Progenitor cell of endocrine pancreas (in vitro differentiated cells): ENCODE results near the gene KAT6B. TPM values are rescaled to one million over a fixed set of nuclear protein-coding genes. Genes with fewer than 3 reads are reported as not detected.

ENCODE experiments used
- DNase-seq: peaks from one replicate; pipeline ENCODE4 v3.0.0; 2021; ENCODE audit warnings: low spot score; ENCODE audit not compliant: unreplicated experiment
- H3K27ac Mint-ChIP-seq: 2 replicates; pipeline ENCODE4 v1.8.0; 2021; ENCODE audit warnings: mild to moderate bottlenecking, moderate library complexity, mixed read lengths
- H3K27me3 Mint-ChIP-seq: 2 replicates; pipeline ENCODE4 v1.8.0; 2021; ENCODE audit warnings: mixed read lengths
- H3K36me3 Mint-ChIP-seq: 2 replicates; pipeline ENCODE4 v1.8.0; 2022; ENCODE audit warnings: mixed read lengths; ENCODE audit not compliant: insufficient read depth
- H3K4me1 Mint-ChIP-seq: 2 replicates; pipeline ENCODE4 v1.8.0; 2021; ENCODE audit warnings: low read depth, mixed read lengths
- H3K4me3 Mint-ChIP-seq: 2 replicates; pipeline ENCODE4 v1.8.0; 2021; ENCODE audit warnings: low read depth, mild to moderate bottlenecking, moderate library complexity, mixed read lengths
- H3K9me3 Mint-ChIP-seq: 2 replicates; pipeline ENCODE4 v1.8.0; 2021; ENCODE audit warnings: low read depth, mixed read lengths
- total RNA-seq: library from RNA; stranded (reverse); gene quantifications from 2 replicates; pipeline ENCODE4 v1.2.1, GENCODE V29; 2021
- TF ChIP-seq, protein P1 (sequence below): fragments of 200-600 bp; sonication (generic); IDR thresholded peaks from one replicate; pipeline ENCODE4 v1.5.0; 2021; ENCODE audit warnings: antibody characterized with exemption, mild to moderate bottlenecking; ENCODE audit not compliant: unreplicated experiment

Gene KAT6B
- total RNA-seq, 1 donor from 2014 or later, result 75.4 TPM

DNA sequence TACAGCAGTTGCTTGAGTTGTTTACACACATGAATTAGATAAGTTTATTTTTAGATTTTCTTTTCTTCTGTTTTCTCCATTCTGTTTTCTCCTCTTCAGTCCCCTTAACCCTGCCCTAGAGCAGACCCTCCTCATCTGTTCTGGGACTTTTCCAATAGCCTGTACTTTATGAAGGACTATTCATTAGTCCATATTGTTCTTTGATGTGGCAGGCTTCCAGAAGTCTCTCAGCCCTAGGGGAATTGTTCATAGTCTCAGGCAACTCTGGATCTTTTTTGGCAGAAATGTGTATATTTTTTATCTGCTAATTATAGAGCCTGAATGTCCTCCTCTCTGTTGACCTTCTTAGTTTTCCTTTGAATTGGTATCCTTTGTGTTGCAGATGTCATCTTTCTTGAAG lies 25.4 kb downstream of the KAT6B start:
- Mint-ChIP-seq H3K4me1 (peaks cover 17% of the 10 kb centered on the region), H3K36me3 (peaks cover 13% of the 10 kb centered on the region), H3K4me3 (no peak overlapping the region), H3K9me3 (peaks cover 2% of the 10 kb centered on the region), H3K27me3 (no peaks in the 10 kb centered on the region), H3K27ac (peak overlapping the region; percentile 47)
- TF ChIP-seq, protein P1, sequence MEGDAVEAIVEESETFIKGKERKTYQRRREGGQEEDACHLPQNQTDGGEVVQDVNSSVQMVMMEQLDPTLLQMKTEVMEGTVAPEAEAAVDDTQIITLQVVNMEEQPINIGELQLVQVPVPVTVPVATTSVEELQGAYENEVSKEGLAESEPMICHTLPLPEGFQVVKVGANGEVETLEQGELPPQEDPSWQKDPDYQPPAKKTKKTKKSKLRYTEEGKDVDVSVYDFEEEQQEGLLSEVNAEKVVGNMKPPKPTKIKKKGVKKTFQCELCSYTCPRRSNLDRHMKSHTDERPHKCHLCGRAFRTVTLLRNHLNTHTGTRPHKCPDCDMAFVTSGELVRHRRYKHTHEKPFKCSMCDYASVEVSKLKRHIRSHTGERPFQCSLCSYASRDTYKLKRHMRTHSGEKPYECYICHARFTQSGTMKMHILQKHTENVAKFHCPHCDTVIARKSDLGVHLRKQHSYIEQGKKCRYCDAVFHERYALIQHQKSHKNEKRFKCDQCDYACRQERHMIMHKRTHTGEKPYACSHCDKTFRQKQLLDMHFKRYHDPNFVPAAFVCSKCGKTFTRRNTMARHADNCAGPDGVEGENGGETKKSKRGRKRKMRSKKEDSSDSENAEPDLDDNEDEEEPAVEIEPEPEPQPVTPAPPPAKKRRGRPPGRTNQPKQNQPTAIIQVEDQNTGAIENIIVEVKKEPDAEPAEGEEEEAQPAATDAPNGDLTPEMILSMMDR, result no peak
- DNase-seq, result no peak

GRCh38 chr10:74852381-74852780 lies 26.0 kb downstream of the KAT6B start:
- Mint-ChIP-seq H3K36me3 (peaks cover 18% of the 10 kb centered on the region), H3K4me1 (peaks cover 17% of the 10 kb centered on the region), H3K27me3 (no peaks in the 10 kb centered on the region), H3K9me3 (peaks cover 7% of the 10 kb centered on the region), H3K27ac (no peak overlapping the region), H3K4me3 (no peak overlapping the region)
- TF ChIP-seq, protein P1, result no peak
- DNase-seq, result no peak

- no peak overlapping the region for H3K4me3 Mint-ChIP-seq
- H3K27ac Mint-ChIP-seq, result no peak overlapping the region
- H3K36me3 Mint-ChIP-seq, result peaks cover 20% of the 10 kb centered on the region
- no peaks in the 10 kb centered on the region for H3K27me3 Mint-ChIP-seq
- TF ChIP-seq, protein P1, result no peak
- peaks cover 7% of the 10 kb centered on the region for H3K9me3 Mint-ChIP-seq
- H3K4me1 Mint-ChIP-seq, result peaks cover 17% of the 10 kb centered on the region
- no peak for DNase-seq
These were observed 28.2 kb downstream of the KAT6B start for GRCh38 chr10:74854610-74855009.

DNA sequence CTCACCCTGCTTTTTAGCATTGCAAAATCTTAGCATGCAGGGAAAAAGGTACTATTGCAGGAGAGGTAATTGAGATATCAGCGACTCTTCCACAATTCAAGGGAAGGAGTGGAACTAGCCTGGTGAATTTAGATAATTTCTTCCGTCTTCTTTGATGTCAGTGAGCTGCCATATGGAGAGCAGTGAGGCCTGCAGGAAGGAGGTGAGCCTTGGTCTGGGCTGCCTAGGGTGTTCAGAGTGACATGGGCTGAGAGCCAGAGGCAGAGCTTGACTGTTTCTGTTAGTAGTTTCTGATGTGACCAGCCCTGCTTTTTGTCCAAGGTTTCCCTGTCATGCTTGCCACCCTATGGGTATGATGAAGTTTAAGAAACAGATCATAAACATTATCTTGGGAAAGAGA lies 28.6 kb downstream of the KAT6B start:
- peaks cover 20% of the 10 kb centered on the region for H3K36me3 Mint-ChIP-seq
- no peak overlapping the region for H3K4me3 Mint-ChIP-seq
- H3K4me1 Mint-ChIP-seq, result peaks cover 17% of the 10 kb centered on the region
- H3K27ac Mint-ChIP-seq, result no peak overlapping the region
- H3K9me3 Mint-ChIP-seq, result peaks cover 7% of the 10 kb centered on the region
- TF ChIP-seq, protein P1, result no peak
- DNase-seq, result no peak
- H3K27me3 Mint-ChIP-seq, result no peaks in the 10 kb centered on the region

DNA sequence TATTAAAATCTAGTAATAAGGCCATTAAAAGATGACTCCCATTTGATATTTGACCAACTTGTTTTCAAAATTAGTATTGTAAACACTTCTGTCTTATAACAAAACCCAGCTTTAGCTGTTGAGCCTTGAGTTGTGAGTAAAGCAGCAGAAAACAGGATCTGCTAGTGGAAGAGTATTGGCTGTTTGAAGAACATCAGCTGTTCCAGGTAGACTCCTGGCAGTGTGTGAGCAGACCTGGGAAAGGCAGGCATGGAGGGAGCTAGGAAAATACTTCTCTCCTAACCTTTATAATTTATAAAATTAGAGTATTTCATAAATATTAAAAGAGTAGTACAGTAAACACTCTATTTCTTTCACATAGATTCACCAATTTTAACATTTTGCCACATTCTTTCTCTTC lies 29.0 kb downstream of the KAT6B start:
- Mint-ChIP-seq H3K4me1 (peaks cover 17% of the 10 kb centered on the region), H3K36me3 (peaks cover 20% of the 10 kb centered on the region), H3K27me3 (no peaks in the 10 kb centered on the region), H3K27ac (no peak overlapping the region), H3K4me3 (no peak overlapping the region), H3K9me3 (peaks cover 7% of the 10 kb centered on the region)
- no peak for DNase-seq
- TF ChIP-seq, protein P1, result no peak
